RKO (cell line): ENCODE measurements around the gene C1QTNF5.

Experiments used
- DNase-seq: peaks from one replicate; pipeline ENCODE4 v3.0.0-alpha.2; 2016; ENCODE audit warnings: low spot score

Gene C1QTNF5

DNA sequence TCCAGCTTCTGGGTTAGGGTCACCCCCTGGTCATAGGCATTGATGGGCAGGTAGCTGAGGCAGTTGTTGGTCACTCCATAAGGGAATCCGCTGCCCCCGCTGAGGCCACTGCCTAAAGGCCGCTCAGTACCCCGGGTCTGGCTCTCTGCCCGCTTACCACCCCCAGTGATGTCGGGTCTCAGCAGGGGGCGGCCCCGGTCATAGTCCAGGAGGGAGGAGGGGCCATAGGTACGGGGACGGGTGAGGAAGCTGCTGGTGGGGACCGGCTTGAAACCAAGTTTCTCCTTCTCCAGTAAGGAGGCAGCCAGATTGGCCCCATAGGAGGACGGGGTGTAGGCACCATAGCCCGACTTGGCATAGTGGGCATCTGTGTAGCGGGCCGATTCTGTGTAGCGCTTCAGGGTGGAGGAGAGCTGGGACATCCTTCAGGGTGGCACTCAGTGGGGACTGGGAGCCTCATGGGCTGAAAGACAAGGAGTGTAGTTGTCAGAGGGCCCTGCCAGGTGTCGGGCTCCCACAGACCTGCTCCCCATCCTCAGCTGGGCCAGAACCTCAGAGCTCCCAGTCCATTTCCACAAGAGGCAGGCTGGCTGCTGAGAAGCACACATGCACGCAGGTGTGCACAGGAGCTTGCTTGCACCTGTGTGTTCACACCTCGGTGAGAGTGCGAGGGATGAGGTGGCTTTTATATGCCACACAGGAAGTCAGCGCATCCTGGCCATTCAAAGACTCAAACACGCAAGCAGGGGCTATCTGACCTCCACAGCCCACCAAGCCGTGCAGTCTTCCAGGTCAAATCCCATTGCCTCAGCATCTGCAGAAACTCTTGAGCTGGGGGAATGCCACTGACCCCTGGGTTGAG is 32.6 kb upstream of the C1QTNF5 start:
- DNase-seq, result no peak

GRCh38 chr11:119372260-119373058 is 31.8 kb upstream of the C1QTNF5 start:
- no peak for DNase-seq

DNA sequence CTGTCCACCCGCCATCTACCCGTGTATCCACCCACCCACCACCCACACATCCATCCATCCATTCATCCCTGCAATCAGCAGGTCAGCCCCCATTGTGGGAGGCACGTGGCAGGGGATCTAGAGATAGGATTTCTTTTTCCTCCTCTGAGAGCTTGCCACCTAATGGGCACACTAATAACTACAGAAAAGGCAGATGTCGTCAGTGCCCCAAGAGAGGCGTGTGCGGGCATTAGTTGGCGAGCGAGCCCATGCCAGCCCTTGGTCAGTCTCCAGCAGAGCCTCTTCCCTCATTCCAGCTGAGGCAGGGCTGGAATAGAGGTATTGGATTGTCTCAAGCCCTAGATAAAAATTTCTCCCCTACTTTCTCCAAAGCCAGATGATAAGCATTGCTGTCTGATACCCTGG is 31.1 kb upstream of the C1QTNF5 start:
- DNase-seq, result peak; percentile 59

GRCh38 chr11:119371067-119371601 is 30.5 kb upstream of the C1QTNF5 start:
- no peak for DNase-seq

- DNase-seq, result no peak
Measured at GRCh38 chr11:119370486-119371046, 29.9 kb upstream of the C1QTNF5 start.

DNA sequence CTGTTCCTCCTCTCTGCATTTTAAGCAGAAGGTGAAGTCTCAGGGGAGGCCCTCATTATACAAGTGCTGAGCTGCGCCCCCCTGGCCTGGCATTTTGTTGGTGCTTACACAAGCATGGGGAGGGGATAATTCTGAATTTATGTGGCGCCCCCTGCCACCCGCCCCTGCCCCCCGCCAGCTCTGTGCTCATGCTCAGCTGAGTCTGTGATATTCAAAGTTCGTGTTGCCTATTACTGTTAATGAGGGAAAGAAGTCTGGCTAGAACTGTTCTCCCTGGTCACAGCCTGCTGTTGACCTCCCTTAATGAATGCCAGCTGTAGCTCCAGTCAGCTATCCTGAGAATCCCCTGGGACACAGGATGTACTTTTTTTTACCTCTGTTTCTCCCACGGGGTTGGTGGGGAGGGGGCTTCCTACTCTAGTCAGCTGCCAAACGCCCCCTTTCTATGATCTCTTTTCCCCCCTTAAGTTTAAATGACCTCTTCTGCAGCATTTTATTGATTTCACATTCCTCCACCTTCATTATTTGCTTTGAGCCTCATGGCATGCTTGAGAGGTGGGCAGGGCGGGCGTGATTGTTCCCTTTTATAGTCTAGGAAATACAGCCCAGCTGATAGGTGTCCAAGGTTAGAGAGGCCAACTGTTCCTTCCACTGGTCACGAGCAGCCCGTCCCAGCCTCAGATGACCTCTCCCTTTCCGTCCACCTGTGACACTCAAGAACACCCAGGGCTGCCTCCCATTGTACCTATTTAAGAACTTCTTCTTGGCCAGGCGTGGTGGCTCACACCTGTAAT is 28.6 kb upstream of the C1QTNF5 start:
- no peak for DNase-seq

DNA sequence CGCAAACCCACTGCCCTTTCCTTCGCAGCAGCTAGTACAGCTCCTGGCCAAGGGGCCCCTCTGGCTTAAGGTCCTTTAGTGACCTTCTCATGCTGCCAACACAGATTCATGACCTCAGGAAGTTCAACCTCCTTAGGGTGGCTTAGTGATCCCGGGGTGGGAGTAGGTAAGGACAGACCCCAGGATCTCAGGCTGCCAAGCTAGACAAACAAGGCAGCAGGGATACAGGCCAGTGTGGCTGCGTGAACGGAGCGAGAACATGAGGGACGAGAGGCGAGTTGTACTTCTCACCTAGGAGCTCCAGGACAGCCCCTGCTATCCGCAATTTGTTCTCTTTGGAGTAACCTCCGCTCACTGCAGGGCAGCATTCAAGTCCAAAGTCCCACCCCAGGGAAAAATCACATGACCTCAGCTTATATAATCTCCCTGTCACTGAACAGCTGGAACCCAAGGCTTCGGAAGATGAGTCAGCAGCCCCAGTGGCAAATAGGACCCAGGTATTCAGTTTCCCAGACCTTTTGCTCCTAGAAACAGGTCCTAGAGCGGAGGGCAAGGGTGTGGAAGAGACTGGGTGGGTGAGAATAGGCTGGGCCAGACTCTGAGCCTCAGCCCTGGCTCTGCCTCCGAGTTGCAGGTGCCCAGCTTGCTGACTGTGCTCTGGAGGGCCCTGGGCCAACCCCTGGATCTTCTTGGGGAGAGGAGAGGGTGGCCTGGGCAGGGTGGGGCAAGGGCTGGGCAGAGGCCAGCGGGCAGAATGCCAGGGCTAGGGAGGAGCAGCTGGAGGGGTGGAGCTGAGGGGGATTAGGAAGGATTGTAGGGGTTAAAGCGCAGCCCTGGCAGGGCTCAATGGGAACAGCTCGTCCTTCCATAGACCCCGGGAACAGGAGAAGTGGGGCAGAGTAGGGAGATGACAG is 27.7 kb upstream of the C1QTNF5 start:
- peak; percentile 36 for DNase-seq

DNA sequence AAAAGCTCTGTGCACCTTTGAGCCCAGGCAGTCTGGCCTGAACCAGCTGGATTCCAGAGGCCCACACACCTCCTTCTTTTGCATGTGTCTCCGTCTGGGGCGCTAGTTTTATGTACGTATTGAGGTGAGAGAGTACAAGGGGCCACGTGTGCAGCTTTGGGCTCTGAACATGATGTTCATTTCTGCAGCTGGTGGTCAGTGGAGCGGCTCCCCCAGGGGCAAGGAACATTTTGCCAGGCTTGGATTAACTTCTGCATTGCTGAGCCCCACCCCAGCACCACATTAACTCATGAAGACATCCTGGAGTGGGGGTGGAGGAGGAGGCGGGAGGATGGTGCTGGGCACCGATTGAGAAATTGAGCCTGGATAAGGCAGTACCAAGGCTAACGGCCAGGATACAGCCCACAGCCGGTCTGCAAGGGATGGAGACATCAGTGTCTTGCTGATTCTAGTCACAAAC is 27.0 kb upstream of the C1QTNF5 start:
- DNase-seq, result no peak

GRCh38 chr11:119366690-119367620 is 26.3 kb upstream of the C1QTNF5 start:
- DNase-seq, result no peak

- DNase-seq, result no peak
Measured at GRCh38 chr11:119365071-119365591, 24.4 kb upstream of the C1QTNF5 start.

DNA sequence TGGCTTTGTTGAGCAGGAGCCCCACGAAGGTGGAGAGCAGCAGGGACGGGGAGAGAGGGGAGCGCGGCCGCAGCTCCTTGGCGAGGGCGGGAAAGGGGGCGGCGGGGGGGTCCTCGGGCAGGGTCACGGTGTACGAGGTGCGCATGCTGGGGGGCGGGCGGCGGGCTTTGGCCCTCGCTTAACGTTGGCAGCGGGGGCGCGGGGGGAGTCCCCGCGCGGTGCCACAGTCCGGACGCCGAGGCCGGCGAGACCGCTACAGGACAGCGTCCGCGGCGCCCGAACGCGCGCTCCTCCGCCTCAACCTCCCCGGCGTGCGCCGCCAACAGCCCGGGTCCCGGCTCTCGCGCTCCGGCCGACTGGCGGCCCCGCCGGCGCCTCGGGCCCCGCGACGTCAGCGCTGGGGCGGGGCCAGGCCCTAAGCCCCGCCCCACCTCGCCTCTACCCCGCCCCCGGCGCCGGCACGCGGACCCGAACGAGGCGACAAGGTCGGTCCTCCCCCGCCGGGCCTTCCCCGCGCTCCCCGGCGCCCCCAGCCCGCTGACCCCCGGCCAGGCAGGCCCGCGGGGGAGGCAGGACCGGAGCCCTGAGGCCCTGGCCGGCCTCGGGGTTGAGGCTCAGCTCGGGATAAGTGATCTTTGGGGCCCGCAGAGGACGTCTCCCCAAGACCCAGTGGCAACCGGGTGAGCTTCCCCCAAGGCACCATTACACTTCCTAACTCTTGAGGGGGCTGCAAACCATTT is 23.3 kb upstream of the C1QTNF5 start:
- DNase-seq, result no peak

DNA sequence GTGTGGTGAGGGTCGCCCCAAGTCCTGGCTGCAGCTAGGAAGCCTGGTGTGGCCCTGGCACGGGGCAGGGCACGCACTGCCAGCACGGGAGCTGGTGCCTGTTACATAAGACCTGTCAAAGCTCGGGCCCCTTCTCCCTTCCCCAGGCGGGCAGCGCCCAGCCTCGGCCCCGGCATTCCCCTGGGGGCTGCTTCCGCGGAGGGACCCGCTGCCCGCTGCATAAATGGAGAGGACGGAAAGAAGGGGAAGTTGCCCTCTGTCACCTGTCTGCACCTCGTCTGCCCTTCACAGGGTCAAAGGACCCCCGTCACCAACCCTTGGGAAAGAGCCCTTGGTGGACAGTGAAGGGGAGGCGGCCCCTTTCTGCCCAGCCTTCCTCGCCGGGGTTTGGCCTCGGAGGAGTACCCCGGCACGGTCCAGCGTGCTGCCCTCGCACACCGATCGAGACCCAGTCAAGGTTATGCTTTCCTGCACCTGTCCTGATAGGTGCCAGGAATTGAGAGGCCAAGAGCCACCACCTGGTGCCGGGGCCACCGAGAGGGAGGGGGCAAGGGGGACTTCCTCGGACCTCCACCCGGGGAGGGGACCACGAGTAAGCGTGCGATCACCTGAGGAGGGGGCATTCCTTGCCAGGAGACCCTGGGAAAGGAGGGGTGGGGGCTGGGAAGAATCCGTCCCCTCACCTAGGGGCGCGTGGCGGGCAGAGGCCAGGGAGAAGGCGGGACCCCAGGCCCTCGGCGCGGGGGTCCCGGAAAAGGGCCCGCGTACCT is 22.6 kb upstream of the C1QTNF5 start:
- DNase-seq, result no peak

- DNase-seq, result no peak
Measured at GRCh38 chr11:119362741-119363080, 22.0 kb upstream of the C1QTNF5 start.

DNA sequence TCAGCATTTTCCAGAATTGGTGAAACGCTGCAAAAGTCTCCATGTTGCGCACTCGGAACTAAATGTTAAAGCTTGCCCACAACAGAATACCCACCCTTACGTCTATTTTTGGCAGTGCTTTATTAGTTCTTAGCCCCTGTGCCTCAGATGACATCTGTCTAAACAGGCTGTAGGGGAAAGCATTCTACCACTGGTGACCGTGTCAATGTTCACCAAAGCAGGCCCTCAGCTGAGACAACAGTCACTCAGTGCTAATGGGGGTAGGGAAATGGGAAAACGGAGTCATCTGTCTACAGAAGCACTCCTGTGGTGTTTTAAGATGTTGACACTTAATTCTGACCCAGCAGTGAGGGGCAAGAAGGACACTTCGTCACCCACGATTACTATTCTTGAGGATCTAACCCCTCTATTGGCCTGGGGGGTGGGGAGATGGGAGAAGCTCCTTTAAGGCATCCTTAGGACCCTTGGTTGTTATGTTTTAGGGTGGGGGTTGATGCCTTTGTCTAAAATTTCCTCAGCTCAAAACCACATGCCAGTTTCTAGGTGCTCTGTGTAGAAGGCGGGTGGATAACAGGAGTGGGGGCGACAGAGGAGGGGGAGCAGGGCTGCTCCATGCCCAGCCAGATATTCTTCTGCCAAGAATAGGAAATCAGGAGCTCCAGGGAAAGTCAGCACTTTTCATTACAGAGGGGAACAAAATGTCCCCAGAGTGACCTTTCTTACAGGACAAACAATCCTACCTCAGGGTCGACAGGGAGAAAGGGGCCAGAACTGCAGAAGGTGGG is 21.4 kb upstream of the C1QTNF5 start:
- no peak for DNase-seq

DNA sequence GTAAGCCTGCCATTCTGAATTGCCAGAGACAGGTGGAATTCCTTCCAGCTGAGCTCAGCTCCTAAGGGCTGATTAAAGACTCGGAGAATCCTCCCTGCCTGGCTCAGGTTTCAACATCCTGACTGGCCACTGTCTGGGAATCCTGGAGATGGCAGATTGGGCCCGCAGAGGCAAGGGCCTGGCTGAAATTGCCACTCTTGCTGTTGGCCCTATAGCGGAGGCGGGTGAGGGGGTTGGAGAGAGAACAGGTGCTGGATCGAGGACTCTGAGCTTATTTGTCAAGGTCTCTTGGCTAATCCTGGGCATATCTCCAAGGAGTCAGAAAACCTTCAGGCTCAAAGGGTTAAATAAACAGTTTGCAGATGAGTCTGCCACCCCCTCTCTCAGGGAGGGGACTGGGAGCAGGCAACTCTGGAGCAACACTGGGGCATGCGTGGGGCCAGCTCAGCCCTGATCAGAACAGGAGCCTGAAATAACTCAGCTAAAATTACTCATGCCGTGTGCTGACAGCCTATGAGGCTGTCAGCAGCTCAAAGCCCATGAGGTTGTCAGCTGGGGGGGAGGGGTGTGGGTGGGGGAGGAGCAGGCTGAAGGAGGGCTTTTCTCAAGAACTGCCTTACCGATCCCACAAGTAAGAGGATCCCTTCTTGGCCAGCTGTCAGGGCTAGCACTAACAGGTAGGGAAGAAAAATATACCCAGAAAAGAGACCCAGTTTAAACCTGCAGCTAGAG is 20.5 kb upstream of the C1QTNF5 start:
- DNase-seq, result peak; percentile 93
